Measurements from ENCODE around the gene GK.
A peak's percentile ranks its signal among the peaks of the same experiment; 100 is the strongest.

The GK gene

GRCh38 chrX:30714138-30714537 is 60.9 kb downstream of the GK start:
- in situ Hi-C loops (cut with MboI; ENCODE audit: low sequenced_read_pairs, unreplicated experiment), result loop anchor here (10.0 kb wide), 1 partner anchor 139 kb away; the partner anchor contains the start of gene TASL

GRCh38 chrX:30715976-30716375 is 62.8 kb downstream of the GK start:
- DNase-seq (ENCODE audit: low spot score), result no peak
- TF ChIP-seq CTCF (IDR thresholded peaks at IDR 0.05; ENCODE audit: borderline replicate concordance, control extremely low read depth, extremely low read depth, insufficient read depth, missing control alignments), result no peak
- in situ Hi-C loops (cut with MboI; ENCODE audit: low sequenced_read_pairs, unreplicated experiment), result loop anchor here (10.0 kb wide), 1 partner anchor 141 kb away; the partner anchor contains the start of gene TASL

More at GRCh38 chrX:30714138-30714537, 60.9 kb downstream of the GK start:
- no peak for DNase-seq (ENCODE audit: low spot score)
- TF ChIP-seq CTCF (IDR thresholded peaks at IDR 0.05; ENCODE audit: borderline replicate concordance, control extremely low read depth, extremely low read depth, insufficient read depth, missing control alignments), result no peak

GRCh38 chrX:30733852-30734660 is 80.8 kb downstream of the GK start:
- in situ Hi-C loops (cut with MboI; ENCODE audit: low sequenced_read_pairs, unreplicated experiment), result loop anchor here (10.0 to 25.0 kb wide), 2 partner anchors 91 to 928 kb away; no protein-coding TSS in a partner anchor
- no peak for TF ChIP-seq CTCF (IDR thresholded peaks at IDR 0.05; ENCODE audit: borderline replicate concordance, control extremely low read depth, extremely low read depth, insufficient read depth, missing control alignments)
- DNase-seq (ENCODE audit: low spot score), result no peak

GRCh38 chrX:30734782-30735181 is 81.6 kb downstream of the GK start:
- TF ChIP-seq CTCF (IDR thresholded peaks at IDR 0.05; ENCODE audit: borderline replicate concordance, control extremely low read depth, extremely low read depth, insufficient read depth, missing control alignments), result no peak
- in situ Hi-C loops (cut with MboI; ENCODE audit: low sequenced_read_pairs, unreplicated experiment), result loop anchor here (10.0 to 25.0 kb wide), 2 partner anchors 90 to 928 kb away; no protein-coding TSS in a partner anchor
- no peak for DNase-seq (ENCODE audit: low spot score)

- in situ Hi-C loops (cut with MboI; ENCODE audit: low sequenced_read_pairs, unreplicated experiment), result loop anchor here (10.0 to 25.0 kb wide), 2 partner anchors 89 to 926 kb away; no protein-coding TSS in a partner anchor
- peak; percentile 62 for DNase-seq (ENCODE audit: low spot score)
- TF ChIP-seq CTCF (IDR thresholded peaks at IDR 0.05; ENCODE audit: borderline replicate concordance, control extremely low read depth, extremely low read depth, insufficient read depth, missing control alignments), result peak; percentile 54
Observed at GRCh38 chrX:30735839-30736238, 82.6 kb downstream of the GK start.

GRCh38 chrX:30741545-30741944 is 88.3 kb downstream of the GK start:
- DNase-seq (ENCODE audit: low spot score), result no peak
- in situ Hi-C loops (cut with MboI; ENCODE audit: low sequenced_read_pairs, unreplicated experiment), result loop anchor here (25.0 kb wide), 1 partner anchor 921 kb away; no protein-coding TSS in a partner anchor
- TF ChIP-seq CTCF (IDR thresholded peaks at IDR 0.05; ENCODE audit: borderline replicate concordance, control extremely low read depth, extremely low read depth, insufficient read depth, missing control alignments), result no peak

All from GM13976 (cell line).